Measurements from ENCODE around the gene IGF2R. TPM values are rescaled to one million over a fixed set of nuclear protein-coding genes. Genes with fewer than 3 reads are reported as not detected.
A peak's percentile ranks its signal among the peaks of the same experiment; 100 is the strongest.

The IGF2R gene
- total and polyA plus RNA-seq, 8 donors: 2.0 to 70.5 (median 31.5) TPM

GRCh38 chr6:160134779-160135547 is 166.1 kb downstream of the IGF2R start:
- WGBS, 5 donors: 84 to 96% (median 91%) methylated on average over 6 of the region's 6 CpGs
- H3K36me3 ChIP-seq: no peaks in the 10 kb centered on the region
- H3K27me3 ChIP-seq: no peaks in the 10 kb centered on the region
- TF ChIP-seq EP300 (IDR thresholded peaks at IDR 0.05) (no peak), POLR2AphosphoS5 (IDR thresholded peaks at IDR 0.05) (no peak), CTCF (IDR thresholded peaks at IDR 0.05) (no peak), POLR2A (IDR thresholded peaks at IDR 0.05) (no peak)
- H3K4me3 ChIP-seq: no peak overlapping the region
- no peak overlapping the region for H3K27ac ChIP-seq
- H3K4me1 ChIP-seq: peaks cover 20 to 30% (median 25%) of the 10 kb centered on the region in 4 donors
- no peaks in the 10 kb centered on the region for H3K9me3 ChIP-seq
- intact Hi-C loops (cut with DNase I; ENCODE audit: low total_unique reads): loop anchor here (5.0 kb wide), 1 partner anchor 322 kb away; no protein-coding TSS in a partner anchor
- DNase-seq: no peak

DNA sequence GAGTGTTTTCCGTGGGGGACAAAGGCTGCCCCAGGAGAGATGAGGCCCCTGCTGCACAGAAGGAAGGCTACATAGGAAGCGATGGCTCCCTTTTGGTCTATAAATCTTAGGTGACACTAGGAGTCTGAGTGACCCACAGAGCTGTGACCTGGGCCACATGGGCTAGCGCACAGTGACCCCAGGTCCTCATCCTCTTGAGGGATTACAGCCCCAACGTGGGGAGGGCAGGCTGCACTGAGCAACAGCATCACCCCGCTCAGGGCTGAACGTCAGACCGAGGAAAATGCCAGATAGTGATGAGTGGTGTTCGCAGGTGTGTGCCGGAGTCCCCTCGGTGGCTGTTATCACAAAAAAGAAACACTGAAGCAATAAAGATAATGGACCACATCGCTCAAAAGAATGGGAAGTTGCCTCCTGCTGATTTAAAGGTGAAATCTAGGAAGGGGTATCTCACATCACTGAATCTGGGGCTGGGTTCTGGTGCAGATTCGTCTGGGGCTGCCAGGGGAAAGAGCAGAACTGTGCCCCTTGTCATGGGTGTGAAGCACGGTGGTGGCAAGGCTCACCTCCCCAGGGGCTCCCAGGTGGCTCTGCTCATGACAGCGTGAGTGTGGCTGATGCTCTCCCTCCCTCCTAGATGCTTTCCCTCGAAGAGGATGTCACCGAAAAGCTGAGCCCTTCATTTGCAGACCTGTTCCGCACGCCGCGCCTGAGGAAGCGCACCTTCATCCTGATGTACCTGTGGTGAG is 167.2 kb downstream of the IGF2R start:
- H3K36me3 ChIP-seq: no peaks in the 10 kb centered on the region
- intact Hi-C loops (cut with DNase I; ENCODE audit: low total_unique reads): loop anchor here (5.0 kb wide), 1 partner anchor 321 kb away; no protein-coding TSS in a partner anchor
- TF ChIP-seq POLR2A (IDR thresholded peaks at IDR 0.05) (no peak), EP300 (IDR thresholded peaks at IDR 0.05) (no peak), CTCF (IDR thresholded peaks at IDR 0.05) (no peak), POLR2AphosphoS5 (IDR thresholded peaks at IDR 0.05) (no peak)
- WGBS, 5 donors: 73 to 82% (median 73%) methylated on average over 16 to 21 of the region's 21 CpGs
- no peak overlapping the region for H3K27ac ChIP-seq
- H3K4me3 ChIP-seq: no peak overlapping the region
- H3K4me1 ChIP-seq: peaks cover 20 to 35% (median 25%) of the 10 kb centered on the region in 4 donors
- no peak for DNase-seq
- H3K9me3 ChIP-seq: no peaks in the 10 kb centered on the region
- H3K27me3 ChIP-seq: no peaks in the 10 kb centered on the region

- intact Hi-C loops (cut with DNase I; ENCODE audit: low total_unique reads): loop anchor here (5.0 kb wide), 1 partner anchor 320 kb away; no protein-coding TSS in a partner anchor
- Histone ChIP-seq H3K4me1 (peaks cover 20 to 45% (median 29%) of the 10 kb centered on the region in 4 donors), H3K27me3 (no peaks in the 10 kb centered on the region), H3K36me3 (no peaks in the 10 kb centered on the region), H3K27ac (peak overlapping the region in 4 of 5 donors; percentile 16 to 50 (median 24)), H3K4me3 (no peak overlapping the region), H3K9me3 (no peaks in the 10 kb centered on the region)
- peak in 1 of 2 donors; percentile 42 for DNase-seq
- no peak for TF ChIP-seq CTCF (IDR thresholded peaks at IDR 0.05)
- no peak for TF ChIP-seq POLR2A (IDR thresholded peaks at IDR 0.05)
- no peak for TF ChIP-seq POLR2AphosphoS5 (IDR thresholded peaks at IDR 0.05)
- TF ChIP-seq EP300 (IDR thresholded peaks at IDR 0.05): no peak
- 34 to 50% (median 49%) methylated on average over 12 of the region's 12 CpGs for WGBS, 5 donors
Observed at GRCh38 chr6:160137130-160137988, 168.5 kb downstream of the IGF2R start.

Measured in stomach (tissue), 9 donors.